Sigmoid colon (tissue), 4 donors: Measurements from ENCODE around the gene GIT2.

ENCODE experiments used
- EP300 ChIP-seq, 4 donors: sonication (generic); formaldehyde crosslinking; IDR thresholded peaks; one replicate each; pipeline ENCODE4 v1.6.1; 2017; ENCODE audit warnings: antibody characterized with exemption in 4 of 4
- POLR2A ChIP-seq, 2 donors: fragments of 450-650 bp; IDR thresholded peaks; one replicate each; pipeline ENCODE4 v1.6.1; 2016; ENCODE audit warnings: antibody characterized with exemption in 2 of 2, mild to moderate bottlenecking in 2 of 2, moderate library complexity in 2 of 2
- POLR2AphosphoS5 ChIP-seq, 4 donors: sonication (generic); formaldehyde crosslinking; IDR thresholded peaks; one replicate each; pipeline ENCODE4 v1.6.1; 2017; ENCODE audit warnings: antibody characterized with exemption in 4 of 4
- TF ChIP-seq, protein P1 (sequence below), 4 experiments: fragments of 450-650 bp in 3 of 4; fragments of 200-600 bp in 1 of 4; IDR thresholded peaks; one replicate each; pipeline ENCODE4 v1.5.1; 2016 to 2019; ENCODE audit warnings: antibody characterized with exemption in 4 of 4, mild to moderate bottlenecking in 3 of 4, moderate library complexity in 2 of 4

DNA sequence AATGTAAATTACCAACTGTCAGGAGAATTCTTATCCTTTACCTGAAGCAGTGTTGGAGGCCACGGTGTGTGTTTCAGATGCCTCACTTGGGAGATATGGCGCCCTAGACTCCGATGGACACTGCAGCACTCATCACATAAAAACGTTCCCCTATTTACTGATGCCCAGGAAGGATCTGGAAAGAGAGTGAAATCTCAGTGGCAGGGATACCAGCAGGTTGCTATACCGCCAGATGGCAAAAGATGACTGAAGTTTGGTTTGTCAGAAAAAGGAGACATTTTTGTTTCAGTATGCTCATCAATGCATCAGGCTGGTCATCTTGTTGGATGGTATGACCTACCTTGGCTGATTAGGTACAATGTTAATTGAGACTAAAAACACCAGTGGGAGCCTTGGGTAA, 4.6 kb downstream of the GIT2 start:
- TF ChIP-seq, protein P1, sequence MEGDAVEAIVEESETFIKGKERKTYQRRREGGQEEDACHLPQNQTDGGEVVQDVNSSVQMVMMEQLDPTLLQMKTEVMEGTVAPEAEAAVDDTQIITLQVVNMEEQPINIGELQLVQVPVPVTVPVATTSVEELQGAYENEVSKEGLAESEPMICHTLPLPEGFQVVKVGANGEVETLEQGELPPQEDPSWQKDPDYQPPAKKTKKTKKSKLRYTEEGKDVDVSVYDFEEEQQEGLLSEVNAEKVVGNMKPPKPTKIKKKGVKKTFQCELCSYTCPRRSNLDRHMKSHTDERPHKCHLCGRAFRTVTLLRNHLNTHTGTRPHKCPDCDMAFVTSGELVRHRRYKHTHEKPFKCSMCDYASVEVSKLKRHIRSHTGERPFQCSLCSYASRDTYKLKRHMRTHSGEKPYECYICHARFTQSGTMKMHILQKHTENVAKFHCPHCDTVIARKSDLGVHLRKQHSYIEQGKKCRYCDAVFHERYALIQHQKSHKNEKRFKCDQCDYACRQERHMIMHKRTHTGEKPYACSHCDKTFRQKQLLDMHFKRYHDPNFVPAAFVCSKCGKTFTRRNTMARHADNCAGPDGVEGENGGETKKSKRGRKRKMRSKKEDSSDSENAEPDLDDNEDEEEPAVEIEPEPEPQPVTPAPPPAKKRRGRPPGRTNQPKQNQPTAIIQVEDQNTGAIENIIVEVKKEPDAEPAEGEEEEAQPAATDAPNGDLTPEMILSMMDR (IDR thresholded peaks at IDR 0.05) = no peak
- no peak for TF ChIP-seq POLR2A (IDR thresholded peaks at IDR 0.05)
- TF ChIP-seq EP300 (IDR thresholded peaks at IDR 0.05) = no peak
- no peak for TF ChIP-seq POLR2AphosphoS5 (IDR thresholded peaks at IDR 0.05)
